CD4-positive, alpha-beta T cell (primary cell): ENCODE data around the gene SLC30A9. TPM values are rescaled to one million over a fixed set of nuclear protein-coding genes. Genes with fewer than 3 reads are reported as not detected.

Experiments
- ATAC-seq: fragments of 200-7000 bp; cut with Tn5 transposase; one replicate; pipeline ENCODE4 v1.10.0; 2022; ENCODE audit warnings: mild to moderate bottlenecking; ENCODE audit not compliant: poor library complexity
- CTCF ChIA-PET: fragments of 350-600 bp; sonication (Branson Sonifier 250); formaldehyde crosslinking; loops from one replicate; lab custom pipeline; 2021; ENCODE audit warnings: antibody characterized with exemption, inconsistent platforms; lab: Charles Lee
- POLR2A ChIA-PET: fragments of 350-600 bp; sonication (Branson Sonifier 250); formaldehyde crosslinking; loops from one replicate; lab custom pipeline; 2021; ENCODE audit warnings: antibody characterized with exemption, inconsistent platforms; lab: Charles Lee
- DNase-seq, 14 experiments: peaks; one replicate each; pipeline ENCODE4 v3.0.0-alpha.2; 2013 to 2020; ENCODE audit warnings: mixed read lengths in 2 of 14
- H3K27ac ChIP-seq, 2 donors: one replicate each; pipeline versions ENCODE4 v1.5.1 to v1.7.0; 2013; ENCODE audit warnings: low read length in 2 of 2, low read depth in 1 of 2, mild to moderate bottlenecking in 1 of 2
- H3K27me3 ChIP-seq, 2 experiments: 1 replicate in 1 of 2; 2 replicates in 1 of 2; pipeline versions ENCODE4 v1.6.1 to v1.7.0; 2013; ENCODE audit warnings: low read length in 2 of 2, control low read depth in 1 of 2, mild to moderate bottlenecking in 1 of 2, moderate library complexity in 1 of 2; ENCODE audit not compliant: insufficient read depth in 2 of 2, control insufficient read depth in 1 of 2
- H3K36me3 ChIP-seq: one replicate; pipeline ENCODE4 v1.6.1; 2013; ENCODE audit warnings: low read length, control low read depth; ENCODE audit not compliant: insufficient read depth
- H3K4me1 ChIP-seq: one replicate; pipeline ENCODE4 v1.6.1; 2013; ENCODE audit warnings: low read length, control low read depth; ENCODE audit not compliant: insufficient read depth
- H3K4me3 ChIP-seq: one replicate; pipeline ENCODE4 v1.5.1; 2013; ENCODE audit warnings: mild to moderate bottlenecking, low read length, moderate library complexity
- H3K9me3 ChIP-seq, 2 experiments: 1 replicate in 1 of 2; 2 replicates in 1 of 2; pipeline versions ENCODE4 v1.6.1 to v1.7.0; 2013; ENCODE audit warnings: low read length in 2 of 2, mild to moderate bottlenecking in 2 of 2, control low read depth in 1 of 2, moderate library complexity in 1 of 2; ENCODE audit not compliant: control insufficient read depth in 1 of 2, insufficient read depth in 1 of 2
- H3K27ac Mint-ChIP-seq: one replicate; pipeline ENCODE4 v1.8.0; 2020; ENCODE audit warnings: mixed read lengths
- H3K27me3 Mint-ChIP-seq: one replicate; pipeline ENCODE4 v1.8.0; 2021; ENCODE audit warnings: mixed read lengths
- H3K36me3 Mint-ChIP-seq: one replicate; pipeline ENCODE4 v1.8.0; 2021; ENCODE audit warnings: low read depth, mixed read lengths
- H3K4me1 Mint-ChIP-seq: one replicate; pipeline ENCODE4 v1.8.0; 2021; ENCODE audit warnings: low read depth, mixed read lengths
- H3K4me3 Mint-ChIP-seq: one replicate; pipeline ENCODE4 v1.8.0; 2020; ENCODE audit warnings: mild to moderate bottlenecking, mixed read lengths
- H3K9me3 Mint-ChIP-seq: one replicate; pipeline ENCODE4 v1.8.0; 2020; ENCODE audit warnings: mixed read lengths
- CTCF ChIP-seq: fragments of 200-600 bp; IDR thresholded peaks from one replicate; pipeline ENCODE4 v1.8.0; 2022; ENCODE audit warnings: antibody characterized with exemption, mild to moderate bottlenecking
- intact Hi-C, 2 experiments: fragments of 100-400 bp; cut with DNase I in 1 of 2; cut with micrococcal nuclease in 1 of 2; formaldehyde crosslinking; loops; one replicate each; pipeline versions ENCODE4 v1.15.1 to v1.9.0; 2023 to 2025; cut with DNase I, micrococcal nuclease
- total RNA-seq, 174 experiments: library from RNA in 2 of 174; stranded (reverse) in 2 of 174; gene quantifications; one replicate each; pipeline ENCODE4 v1.2.3 and lab custom pipeline; 2021 to 2026

SLC30A9 gene
- total RNA-seq, 2 experiments from 2014 or later = 18.2 to 20.4 TPM

DNA sequence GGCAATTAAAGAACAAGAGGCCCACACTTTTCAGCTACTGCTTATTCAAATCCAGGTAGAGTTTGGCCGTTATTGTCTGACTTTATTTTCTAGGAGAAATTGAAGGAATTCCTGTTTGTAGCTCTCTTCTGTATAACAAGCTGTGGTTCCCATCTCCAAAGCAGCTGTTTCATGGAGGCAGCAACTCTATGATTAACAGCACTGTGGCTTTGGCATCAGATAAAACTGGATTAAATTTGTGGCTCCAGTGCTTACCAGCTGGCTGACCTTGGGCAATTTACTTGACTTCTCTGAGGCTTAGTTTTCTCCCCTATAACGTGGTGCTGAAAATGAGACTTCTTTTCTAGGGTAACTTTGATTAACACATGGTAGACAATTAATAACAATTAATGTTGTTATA lies 28.1 kb downstream of the SLC30A9 start:
- DNase-seq (no peak), ATAC-seq (no peak)
- H3K27ac Mint-ChIP-seq = no peak overlapping the region
- peaks cover 26% of the 10 kb centered on the region for H3K36me3 ChIP-seq
- no peaks in the 10 kb centered on the region for H3K27me3 ChIP-seq
- H3K4me3 Mint-ChIP-seq = no peak overlapping the region
- H3K27ac ChIP-seq = no peak overlapping the region
- no peaks in the 10 kb centered on the region for H3K9me3 Mint-ChIP-seq
- intact Hi-C loops = no loop called here
- TF ChIP-seq CTCF = no peak
- POLR2A ChIA-PET = interaction anchor here (0.7 kb wide), 1 partner anchor 13 kb away, joined by 3 read pairs; no protein-coding TSS in a partner anchor
- H3K4me3 ChIP-seq = no peak overlapping the region
- no peaks in the 10 kb centered on the region for H3K4me1 ChIP-seq
- no peaks in the 10 kb centered on the region for H3K27me3 Mint-ChIP-seq
- CTCF ChIA-PET = interaction anchor here (0.9 kb wide), 1 partner anchor 9 kb away, joined by 3 read pairs; no protein-coding TSS in a partner anchor
- peaks cover 61% of the 10 kb centered on the region for H3K36me3 Mint-ChIP-seq
- H3K9me3 ChIP-seq = no peaks in the 10 kb centered on the region
- peaks cover 30% of the 10 kb centered on the region for H3K4me1 Mint-ChIP-seq

GRCh38 chr4:42048394-42048793 lies 58.1 kb downstream of the SLC30A9 start:
- CTCF ChIA-PET = no interaction called here
- Histone ChIP-seq H3K4me3 (no peak overlapping the region), H3K36me3 (peaks cover 25% of the 10 kb centered on the region), H3K4me1 (no peaks in the 10 kb centered on the region), H3K27ac (no peak overlapping the region), H3K27me3 (no peaks in the 10 kb centered on the region), H3K9me3 (no peaks in the 10 kb centered on the region)
- POLR2A ChIA-PET = no interaction called here
- H3K27me3 Mint-ChIP-seq = no peaks in the 10 kb centered on the region
- intact Hi-C loops = no loop called here
- H3K4me3 Mint-ChIP-seq = no peak overlapping the region
- H3K9me3 Mint-ChIP-seq = no peaks in the 10 kb centered on the region
- H3K4me1 Mint-ChIP-seq = no peaks in the 10 kb centered on the region
- peaks cover 99% of the 10 kb centered on the region for H3K36me3 Mint-ChIP-seq
- no peak overlapping the region for H3K27ac Mint-ChIP-seq
- ATAC-seq (no peak), DNase-seq (no peak)
- no peak for TF ChIP-seq CTCF

DNA sequence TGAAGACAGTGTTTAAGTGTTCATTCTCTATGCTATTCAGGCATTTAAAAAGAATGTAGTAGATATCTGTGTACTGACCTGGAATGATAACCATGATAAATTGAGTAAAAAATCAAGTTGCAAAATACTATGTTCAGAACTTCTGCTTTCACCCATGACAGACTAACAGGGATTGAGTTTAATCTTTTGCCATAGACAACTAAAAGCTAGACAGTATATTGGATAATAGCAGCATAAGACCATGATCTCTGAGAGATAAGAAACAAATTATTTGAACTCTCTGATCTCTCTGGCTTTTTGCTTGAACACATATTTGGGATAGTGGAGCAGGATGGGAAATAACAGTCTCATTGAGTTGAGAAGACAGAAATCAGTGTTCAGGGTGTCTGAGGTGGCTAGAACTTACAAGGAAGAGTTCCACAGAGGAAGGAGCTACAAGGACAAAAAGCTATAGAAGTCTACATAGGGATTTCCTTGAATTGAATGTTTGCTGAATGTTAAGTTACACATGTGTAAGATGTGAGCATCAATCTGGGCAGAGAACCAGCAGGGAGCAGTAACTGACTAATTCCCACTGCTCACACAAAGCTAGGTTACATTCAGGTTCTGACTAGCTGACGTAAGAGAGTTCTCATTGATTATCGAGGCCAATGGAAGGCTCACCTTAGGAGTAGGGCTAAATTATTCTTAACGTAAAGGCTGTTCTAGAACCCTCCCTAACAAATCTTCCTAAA lies 60.4 kb downstream of the SLC30A9 start:
- intact Hi-C loops = no loop called here
- DNase-seq = no peak
- Histone ChIP-seq H3K4me1 (no peaks in the 10 kb centered on the region), H3K9me3 (peaks cover 0 to 3% of the 10 kb centered on the region in 2 experiments), H3K36me3 (peaks cover 27% of the 10 kb centered on the region), H3K27ac (no peak overlapping the region), H3K27me3 (no peaks in the 10 kb centered on the region), H3K4me3 (no peak overlapping the region)
- Mint-ChIP-seq H3K27me3 (no peaks in the 10 kb centered on the region), H3K9me3 (no peaks in the 10 kb centered on the region), H3K4me1 (no peaks in the 10 kb centered on the region), H3K4me3 (no peak overlapping the region), H3K36me3 (peaks cover 91% of the 10 kb centered on the region), H3K27ac (no peak overlapping the region)
- ChIA-PET POLR2A (no interaction called here), CTCF (no interaction called here)
- no peak for ATAC-seq
- TF ChIP-seq CTCF = no peak
